Endothelial cell of umbilical vein (primary cell): Measurements from ENCODE around the gene TPP1.

Experiments
- EZH2 ChIP-seq: IDR thresholded peaks from 2 replicates; pipeline ENCODE4 v1.6.1; 2012; ENCODE audit warnings: borderline replicate concordance, low read depth, mild to moderate bottlenecking, moderate library complexity, low read length, inconsistent platforms; ENCODE audit not compliant: severe bottlenecking
- JUN ChIP-seq: IDR thresholded peaks from 2 replicates; pipeline ENCODE4 v1.6.1; 2011; ENCODE audit warnings: borderline replicate concordance, low read depth; ENCODE audit not compliant: insufficient read length, insufficient read depth
- POLR2A ChIP-seq: IDR thresholded peaks from 2 replicates; pipeline ENCODE4 v1.6.1; 2012; ENCODE audit warnings: low read depth, mild to moderate bottlenecking, control low read depth, low read length
- POLR2AphosphoS5 ChIP-seq: IDR thresholded peaks from 2 replicates; pipeline ENCODE4 v1.6.1; 2012; ENCODE audit warnings: low read depth, mild to moderate bottlenecking, control low read depth, low read length, moderate library complexity; ENCODE audit not compliant: insufficient read depth
- TF ChIP-seq, protein P1 (sequence below), 2 donors: IDR thresholded peaks; 1 replicate in 1 of 2; 2 replicates in 1 of 2; pipeline ENCODE4 v1.5.1; 2011; ENCODE audit warnings: low read length in 2 of 2, mild to moderate bottlenecking in 2 of 2, moderate library complexity in 2 of 2, control low read depth in 1 of 2, inconsistent platforms in 1 of 2, low read depth in 1 of 2; ENCODE audit not compliant: insufficient read depth in 1 of 2; ENCODE audit errors: extremely low read depth in 1 of 2

DNA sequence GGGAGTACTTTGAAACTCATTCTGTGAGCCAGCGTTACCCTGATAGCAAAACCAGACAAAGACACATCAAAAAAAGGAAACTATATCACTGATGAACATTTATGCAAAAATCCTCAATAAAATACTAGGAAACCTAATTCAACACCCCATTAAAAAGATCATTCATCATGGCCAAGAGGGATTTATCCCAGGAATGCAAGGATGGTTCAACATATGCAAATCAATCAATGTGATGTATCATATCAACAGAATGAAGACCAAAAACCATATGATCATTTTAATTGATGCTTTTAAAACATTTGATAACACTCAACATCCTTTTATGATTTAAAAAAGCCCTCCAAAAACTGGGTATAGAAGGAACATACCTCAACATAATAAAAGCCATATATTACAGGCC lies 35.6 kb downstream of the TPP1 start:
- TF ChIP-seq, protein P1, sequence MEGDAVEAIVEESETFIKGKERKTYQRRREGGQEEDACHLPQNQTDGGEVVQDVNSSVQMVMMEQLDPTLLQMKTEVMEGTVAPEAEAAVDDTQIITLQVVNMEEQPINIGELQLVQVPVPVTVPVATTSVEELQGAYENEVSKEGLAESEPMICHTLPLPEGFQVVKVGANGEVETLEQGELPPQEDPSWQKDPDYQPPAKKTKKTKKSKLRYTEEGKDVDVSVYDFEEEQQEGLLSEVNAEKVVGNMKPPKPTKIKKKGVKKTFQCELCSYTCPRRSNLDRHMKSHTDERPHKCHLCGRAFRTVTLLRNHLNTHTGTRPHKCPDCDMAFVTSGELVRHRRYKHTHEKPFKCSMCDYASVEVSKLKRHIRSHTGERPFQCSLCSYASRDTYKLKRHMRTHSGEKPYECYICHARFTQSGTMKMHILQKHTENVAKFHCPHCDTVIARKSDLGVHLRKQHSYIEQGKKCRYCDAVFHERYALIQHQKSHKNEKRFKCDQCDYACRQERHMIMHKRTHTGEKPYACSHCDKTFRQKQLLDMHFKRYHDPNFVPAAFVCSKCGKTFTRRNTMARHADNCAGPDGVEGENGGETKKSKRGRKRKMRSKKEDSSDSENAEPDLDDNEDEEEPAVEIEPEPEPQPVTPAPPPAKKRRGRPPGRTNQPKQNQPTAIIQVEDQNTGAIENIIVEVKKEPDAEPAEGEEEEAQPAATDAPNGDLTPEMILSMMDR (IDR thresholded peaks at IDR 0.05; ENCODE audit: extremely low read depth in 1 of 2, insufficient read depth in 1 of 2, low read depth in 1 of 2, low read length in 2 of 2): no peak
- TF ChIP-seq POLR2AphosphoS5 (no peak), JUN (no peak), EZH2 (no peak), POLR2A (no peak)
